Measurements from ENCODE around the gene BEND3. TPM values are rescaled to one million over a fixed set of nuclear protein-coding genes. Genes with fewer than 3 reads are reported as not detected.
"Not testable (repeated sequence)": the region's sequence is repeated elsewhere in the genome, so short reads cannot be mapped to it uniquely, and the experiment has no call there.

BEND3 gene
- total RNA-seq, 3 donors from 2014 or later: 3.6 to 6.7 (median 5.3) TPM

GRCh38 chr6:107032051-107032450 is 83.3 kb downstream of the BEND3 start:
- intact Hi-C loops (cut with DNase I, micrococcal nuclease): no loop called here
- Histone ChIP-seq H3K9me3 (no peaks in the 10 kb centered on the region), H3K4me3 (no peak overlapping the region), H3K4me1 (ENCODE audit: low read depth) (peaks cover 11% of the 10 kb centered on the region), H3K36me3 (ENCODE audit: low read depth) (no peaks in the 10 kb centered on the region)
- TF ChIP-seq CTCF (IDR thresholded peaks at IDR 0.05): no peak
- DNase-seq (no peak), ATAC-seq (no peak)

GRCh38 chr6:107030151-107030550 is 85.2 kb downstream of the BEND3 start:
- Histone ChIP-seq H3K9me3 (no peaks in the 10 kb centered on the region), H3K4me3 (no peak overlapping the region), H3K36me3 (ENCODE audit: low read depth) (no peaks in the 10 kb centered on the region), H3K4me1 (ENCODE audit: low read depth) (peaks cover 11% of the 10 kb centered on the region)
- ATAC-seq (no peak), DNase-seq (no peak)
- intact Hi-C loops (cut with DNase I, micrococcal nuclease): no loop called here
- TF ChIP-seq CTCF (IDR thresholded peaks at IDR 0.05): no peak

- peaks cover 11% of the 10 kb centered on the region for H3K4me1 ChIP-seq (ENCODE audit: low read depth)
- DNase-seq: no peak
- no peak for ATAC-seq
- H3K36me3 ChIP-seq (ENCODE audit: low read depth): no peaks in the 10 kb centered on the region
- no peak for TF ChIP-seq CTCF (IDR thresholded peaks at IDR 0.05)
- intact Hi-C loops (cut with DNase I, micrococcal nuclease): no loop called here
- no peaks in the 10 kb centered on the region for H3K9me3 ChIP-seq
- no peak overlapping the region for H3K4me3 ChIP-seq
Measured at GRCh38 chr6:107026965-107027364, 88.3 kb downstream of the BEND3 start.

GRCh38 chr6:107021446-107022185 is 93.7 kb downstream of the BEND3 start:
- intact Hi-C loops (cut with DNase I, micrococcal nuclease): no loop called here
- Histone ChIP-seq H3K4me3 (no peak overlapping the region), H3K4me1 (ENCODE audit: low read depth) (no peaks in the 10 kb centered on the region), H3K36me3 (ENCODE audit: low read depth) (no peaks in the 10 kb centered on the region), H3K9me3 (no peaks in the 10 kb centered on the region)
- DNase-seq (no peak), ATAC-seq (no peak)
- no peak for TF ChIP-seq CTCF (IDR thresholded peaks at IDR 0.05)

GRCh38 chr6:107020239-107020638 is 95.1 kb downstream of the BEND3 start:
- ATAC-seq: no peak
- intact Hi-C loops (cut with DNase I, micrococcal nuclease): no loop called here
- no peak for DNase-seq
- TF ChIP-seq CTCF (IDR thresholded peaks at IDR 0.05): no peak
- H3K36me3 ChIP-seq (ENCODE audit: low read depth): no peaks in the 10 kb centered on the region
- H3K9me3 ChIP-seq: no peaks in the 10 kb centered on the region
- no peaks in the 10 kb centered on the region for H3K4me1 ChIP-seq (ENCODE audit: low read depth)
- H3K4me3 ChIP-seq: no peak overlapping the region

- DNase-seq; H3K36me3 ChIP-seq (ENCODE audit: low read depth); H3K9me3 ChIP-seq; intact Hi-C loops (cut with DNase I, micrococcal nuclease); H3K4me3 ChIP-seq; H3K4me1 ChIP-seq (ENCODE audit: low read depth); ATAC-seq: not testable (repeated sequence)
Measured at GRCh38 chr6:107019628-107020027, 95.7 kb downstream of the BEND3 start.
